Measurements from ENCODE around the gene ARHGEF16.

DNA sequence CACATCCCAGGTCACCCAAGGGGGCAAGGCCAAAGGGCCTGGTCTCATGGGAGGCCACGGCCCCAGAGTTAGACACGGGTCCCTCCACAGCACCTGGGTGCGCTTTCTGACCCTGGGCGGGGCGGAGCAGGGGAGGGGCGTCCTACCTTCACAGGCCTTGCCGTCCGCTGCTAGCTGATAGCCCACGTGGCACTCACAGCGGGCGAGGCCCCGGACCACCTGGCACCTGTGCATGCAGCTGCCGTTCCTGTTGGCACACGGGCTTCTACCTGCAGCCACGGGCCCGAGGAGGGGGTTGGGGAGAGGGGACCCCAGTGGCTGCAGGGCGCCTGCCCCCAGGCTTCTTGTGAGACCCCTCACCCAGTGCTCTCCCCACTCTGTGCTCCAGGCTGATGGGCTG, 59.9 kb downstream of the ARHGEF16 start:
- TF ChIP-seq, protein P1, sequence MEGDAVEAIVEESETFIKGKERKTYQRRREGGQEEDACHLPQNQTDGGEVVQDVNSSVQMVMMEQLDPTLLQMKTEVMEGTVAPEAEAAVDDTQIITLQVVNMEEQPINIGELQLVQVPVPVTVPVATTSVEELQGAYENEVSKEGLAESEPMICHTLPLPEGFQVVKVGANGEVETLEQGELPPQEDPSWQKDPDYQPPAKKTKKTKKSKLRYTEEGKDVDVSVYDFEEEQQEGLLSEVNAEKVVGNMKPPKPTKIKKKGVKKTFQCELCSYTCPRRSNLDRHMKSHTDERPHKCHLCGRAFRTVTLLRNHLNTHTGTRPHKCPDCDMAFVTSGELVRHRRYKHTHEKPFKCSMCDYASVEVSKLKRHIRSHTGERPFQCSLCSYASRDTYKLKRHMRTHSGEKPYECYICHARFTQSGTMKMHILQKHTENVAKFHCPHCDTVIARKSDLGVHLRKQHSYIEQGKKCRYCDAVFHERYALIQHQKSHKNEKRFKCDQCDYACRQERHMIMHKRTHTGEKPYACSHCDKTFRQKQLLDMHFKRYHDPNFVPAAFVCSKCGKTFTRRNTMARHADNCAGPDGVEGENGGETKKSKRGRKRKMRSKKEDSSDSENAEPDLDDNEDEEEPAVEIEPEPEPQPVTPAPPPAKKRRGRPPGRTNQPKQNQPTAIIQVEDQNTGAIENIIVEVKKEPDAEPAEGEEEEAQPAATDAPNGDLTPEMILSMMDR (IDR thresholded peaks at IDR 0.05; ENCODE audit: insufficient read depth, low read depth, low read length) = no peak
- no peak for TF ChIP-seq EZH2 (IDR thresholded peaks at IDR 0.05; ENCODE audit: insufficient read depth, low read length)
